ENCODE data around the gene KCNH4. TPM values are rescaled to one million over a fixed set of nuclear protein-coding genes. Genes with fewer than 3 reads are reported as not detected.

Gene KCNH4
- total RNA-seq, 1 experiment from 2014 or later: 0.24 TPM

DNA sequence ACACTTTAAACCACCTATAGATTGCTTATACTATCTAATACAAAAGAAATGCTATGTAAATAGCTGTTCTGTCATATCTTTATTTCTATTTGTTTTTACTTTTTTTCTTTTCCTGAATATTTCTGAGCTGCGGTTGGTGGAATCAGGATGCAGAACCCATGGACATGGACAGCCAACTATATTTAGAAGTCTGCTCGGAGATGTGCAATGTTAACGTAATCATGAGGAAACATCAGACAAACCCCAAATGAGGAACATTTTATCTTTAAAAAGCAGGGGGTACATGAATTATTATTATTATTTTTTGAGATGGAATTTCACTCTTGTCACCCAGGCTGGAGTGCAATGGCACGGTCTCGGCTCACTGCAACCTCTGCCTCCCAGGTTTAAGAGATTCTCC, 44.7 kb upstream of the KCNH4 start:
- ChIA-PET CTCF (no interaction called here), POLR2A (no interaction called here)
- ATAC-seq (no peak), DNase-seq (ENCODE audit: low spot score) (no peak)
- peaks cover 17% of the 10 kb centered on the region; the same call in 1 of the 2 replicates for H3K36me3 Mint-ChIP-seq
- no peaks in the 10 kb centered on the region for H3K4me1 Mint-ChIP-seq
- H3K27me3 Mint-ChIP-seq (ENCODE audit: low read depth): no peaks in the 10 kb centered on the region
- no peak overlapping the region for H3K27ac Mint-ChIP-seq
- no peaks in the 10 kb centered on the region for H3K9me3 Mint-ChIP-seq
- no peak overlapping the region for H3K4me3 Mint-ChIP-seq
- TF ChIP-seq E2F1 (CRISPR knock-in tag; IDR thresholded peaks at IDR 0.05) (no peak), FOXP1 (CRISPR knock-in tag; IDR thresholded peaks at IDR 0.05; ENCODE audit: borderline replicate concordance) (no peak), ATF3 (CRISPR knock-in tag; conservative IDR thresholded peaks at IDR 0.05) (no peak), ATF2 (CRISPR knock-in tag; IDR thresholded peaks at IDR 0.05; ENCODE audit: borderline replicate concordance, low read depth) (no peak), ZNF138 (CRISPR knock-in tag; conservative IDR thresholded peaks at IDR 0.05) (no peak), PREB (CRISPR knock-in tag; IDR thresholded peaks at IDR 0.05; ENCODE audit: borderline replicate concordance) (no peak), ZNF232 (CRISPR knock-in tag; IDR thresholded peaks at IDR 0.05) (no peak), SOX15 (CRISPR knock-in tag; IDR thresholded peaks at IDR 0.05) (no peak), GRHL2 (CRISPR knock-in tag; IDR thresholded peaks at IDR 0.05; ENCODE audit: insufficient replicate concordance, severe bottlenecking) (no peak), KAT7 (CRISPR knock-in tag; IDR thresholded peaks at IDR 0.05; ENCODE audit: borderline replicate concordance) (no peak), TP53 (CRISPR knock-in tag; IDR thresholded peaks at IDR 0.05) (no peak), E2F5 (CRISPR knock-in tag; IDR thresholded peaks at IDR 0.05) (no peak), ZNF671 (CRISPR knock-in tag; IDR thresholded peaks at IDR 0.05) (no peak), TEAD4 (CRISPR knock-in tag; IDR thresholded peaks at IDR 0.05) (no peak)
- TF ChIP-seq, protein P1, sequence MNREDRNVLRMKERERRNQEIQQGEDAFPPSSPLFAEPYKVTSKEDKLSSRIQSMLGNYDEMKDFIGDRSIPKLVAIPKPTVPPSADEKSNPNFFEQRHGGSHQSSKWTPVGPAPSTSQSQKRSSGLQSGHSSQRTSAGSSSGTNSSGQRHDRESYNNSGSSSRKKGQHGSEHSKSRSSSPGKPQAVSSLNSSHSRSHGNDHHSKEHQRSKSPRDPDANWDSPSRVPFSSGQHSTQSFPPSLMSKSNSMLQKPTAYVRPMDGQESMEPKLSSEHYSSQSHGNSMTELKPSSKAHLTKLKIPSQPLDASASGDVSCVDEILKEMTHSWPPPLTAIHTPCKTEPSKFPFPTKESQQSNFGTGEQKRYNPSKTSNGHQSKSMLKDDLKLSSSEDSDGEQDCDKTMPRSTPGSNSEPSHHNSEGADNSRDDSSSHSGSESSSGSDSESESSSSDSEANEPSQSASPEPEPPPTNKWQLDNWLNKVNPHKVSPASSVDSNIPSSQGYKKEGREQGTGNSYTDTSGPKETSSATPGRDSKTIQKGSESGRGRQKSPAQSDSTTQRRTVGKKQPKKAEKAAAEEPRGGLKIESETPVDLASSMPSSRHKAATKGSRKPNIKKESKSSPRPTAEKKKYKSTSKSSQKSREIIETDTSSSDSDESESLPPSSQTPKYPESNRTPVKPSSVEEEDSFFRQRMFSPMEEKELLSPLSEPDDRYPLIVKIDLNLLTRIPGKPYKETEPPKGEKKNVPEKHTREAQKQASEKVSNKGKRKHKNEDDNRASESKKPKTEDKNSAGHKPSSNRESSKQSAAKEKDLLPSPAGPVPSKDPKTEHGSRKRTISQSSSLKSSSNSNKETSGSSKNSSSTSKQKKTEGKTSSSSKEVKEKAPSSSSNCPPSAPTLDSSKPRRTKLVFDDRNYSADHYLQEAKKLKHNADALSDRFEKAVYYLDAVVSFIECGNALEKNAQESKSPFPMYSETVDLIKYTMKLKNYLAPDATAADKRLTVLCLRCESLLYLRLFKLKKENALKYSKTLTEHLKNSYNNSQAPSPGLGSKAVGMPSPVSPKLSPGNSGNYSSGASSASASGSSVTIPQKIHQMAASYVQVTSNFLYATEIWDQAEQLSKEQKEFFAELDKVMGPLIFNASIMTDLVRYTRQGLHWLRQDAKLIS (CRISPR knock-in tag; IDR thresholded peaks at IDR 0.05; ENCODE audit: borderline replicate concordance): no peak
- TF ChIP-seq, protein P2, sequence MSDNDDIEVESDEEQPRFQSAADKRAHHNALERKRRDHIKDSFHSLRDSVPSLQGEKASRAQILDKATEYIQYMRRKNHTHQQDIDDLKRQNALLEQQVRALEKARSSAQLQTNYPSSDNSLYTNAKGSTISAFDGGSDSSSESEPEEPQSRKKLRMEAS (CRISPR knock-in tag; IDR thresholded peaks at IDR 0.05): no peak
- TF ChIP-seq, protein P3, sequence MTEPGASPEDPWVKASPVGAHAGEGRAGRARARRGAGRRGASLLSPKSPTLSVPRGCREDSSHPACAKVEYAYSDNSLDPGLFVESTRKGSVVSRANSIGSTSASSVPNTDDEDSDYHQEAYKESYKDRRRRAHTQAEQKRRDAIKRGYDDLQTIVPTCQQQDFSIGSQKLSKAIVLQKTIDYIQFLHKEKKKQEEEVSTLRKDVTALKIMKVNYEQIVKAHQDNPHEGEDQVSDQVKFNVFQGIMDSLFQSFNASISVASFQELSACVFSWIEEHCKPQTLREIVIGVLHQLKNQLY (CRISPR knock-in tag; IDR thresholded peaks at IDR 0.05): no peak
- TF ChIP-seq, protein P4, sequence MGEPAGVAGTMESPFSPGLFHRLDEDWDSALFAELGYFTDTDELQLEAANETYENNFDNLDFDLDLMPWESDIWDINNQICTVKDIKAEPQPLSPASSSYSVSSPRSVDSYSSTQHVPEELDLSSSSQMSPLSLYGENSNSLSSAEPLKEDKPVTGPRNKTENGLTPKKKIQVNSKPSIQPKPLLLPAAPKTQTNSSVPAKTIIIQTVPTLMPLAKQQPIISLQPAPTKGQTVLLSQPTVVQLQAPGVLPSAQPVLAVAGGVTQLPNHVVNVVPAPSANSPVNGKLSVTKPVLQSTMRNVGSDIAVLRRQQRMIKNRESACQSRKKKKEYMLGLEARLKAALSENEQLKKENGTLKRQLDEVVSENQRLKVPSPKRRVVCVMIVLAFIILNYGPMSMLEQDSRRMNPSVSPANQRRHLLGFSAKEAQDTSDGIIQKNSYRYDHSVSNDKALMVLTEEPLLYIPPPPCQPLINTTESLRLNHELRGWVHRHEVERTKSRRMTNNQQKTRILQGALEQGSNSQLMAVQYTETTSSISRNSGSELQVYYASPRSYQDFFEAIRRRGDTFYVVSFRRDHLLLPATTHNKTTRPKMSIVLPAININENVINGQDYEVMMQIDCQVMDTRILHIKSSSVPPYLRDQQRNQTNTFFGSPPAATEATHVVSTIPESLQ (CRISPR knock-in tag; IDR thresholded peaks at IDR 0.05): no peak
- TF ChIP-seq, protein P5, sequence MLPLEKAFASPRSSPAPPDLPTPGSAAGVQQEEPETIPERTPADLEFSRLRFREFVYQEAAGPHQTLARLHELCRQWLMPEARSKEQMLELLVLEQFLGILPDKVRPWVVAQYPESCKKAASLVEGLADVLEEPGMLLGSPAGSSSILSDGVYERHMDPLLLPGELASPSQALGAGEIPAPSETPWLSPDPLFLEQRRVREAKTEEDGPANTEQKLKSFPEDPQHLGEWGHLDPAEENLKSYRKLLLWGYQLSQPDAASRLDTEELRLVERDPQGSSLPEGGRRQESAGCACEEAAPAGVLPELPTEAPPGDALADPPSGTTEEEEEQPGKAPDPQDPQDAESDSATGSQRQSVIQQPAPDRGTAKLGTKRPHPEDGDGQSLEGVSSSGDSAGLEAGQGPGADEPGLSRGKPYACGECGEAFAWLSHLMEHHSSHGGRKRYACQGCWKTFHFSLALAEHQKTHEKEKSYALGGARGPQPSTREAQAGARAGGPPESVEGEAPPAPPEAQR (CRISPR knock-in tag; IDR thresholded peaks at IDR 0.05): no peak

All from WTC11 (cell line).